Measurements from ENCODE around the gene TSPAN9. TPM values are rescaled to one million over a fixed set of nuclear protein-coding genes. Genes with fewer than 3 reads are reported as not detected.

TSPAN9 gene
- total RNA-seq, 1 donor from 2014 or later = 20.5 TPM

GRCh38 chr12:3122841-3123678 is 45.9 kb downstream of the TSPAN9 start:
- no peak for DNase-seq (ENCODE audit: low read depth)
- TF ChIP-seq, protein P1, sequence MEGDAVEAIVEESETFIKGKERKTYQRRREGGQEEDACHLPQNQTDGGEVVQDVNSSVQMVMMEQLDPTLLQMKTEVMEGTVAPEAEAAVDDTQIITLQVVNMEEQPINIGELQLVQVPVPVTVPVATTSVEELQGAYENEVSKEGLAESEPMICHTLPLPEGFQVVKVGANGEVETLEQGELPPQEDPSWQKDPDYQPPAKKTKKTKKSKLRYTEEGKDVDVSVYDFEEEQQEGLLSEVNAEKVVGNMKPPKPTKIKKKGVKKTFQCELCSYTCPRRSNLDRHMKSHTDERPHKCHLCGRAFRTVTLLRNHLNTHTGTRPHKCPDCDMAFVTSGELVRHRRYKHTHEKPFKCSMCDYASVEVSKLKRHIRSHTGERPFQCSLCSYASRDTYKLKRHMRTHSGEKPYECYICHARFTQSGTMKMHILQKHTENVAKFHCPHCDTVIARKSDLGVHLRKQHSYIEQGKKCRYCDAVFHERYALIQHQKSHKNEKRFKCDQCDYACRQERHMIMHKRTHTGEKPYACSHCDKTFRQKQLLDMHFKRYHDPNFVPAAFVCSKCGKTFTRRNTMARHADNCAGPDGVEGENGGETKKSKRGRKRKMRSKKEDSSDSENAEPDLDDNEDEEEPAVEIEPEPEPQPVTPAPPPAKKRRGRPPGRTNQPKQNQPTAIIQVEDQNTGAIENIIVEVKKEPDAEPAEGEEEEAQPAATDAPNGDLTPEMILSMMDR (conservative IDR thresholded peaks at IDR 0.05; ENCODE audit: low read depth, low read length) = peak; percentile 21
- no peak overlapping the region for H3K4me3 ChIP-seq (ENCODE audit: low read depth, low read length)

GRCh38 chr12:3123729-3124128 is 46.5 kb downstream of the TSPAN9 start:
- no peak overlapping the region for H3K4me3 ChIP-seq (ENCODE audit: low read depth, low read length)
- TF ChIP-seq, protein P1 (conservative IDR thresholded peaks at IDR 0.05; ENCODE audit: low read depth, low read length) = no peak
- DNase-seq (ENCODE audit: low read depth) = no peak

DNA sequence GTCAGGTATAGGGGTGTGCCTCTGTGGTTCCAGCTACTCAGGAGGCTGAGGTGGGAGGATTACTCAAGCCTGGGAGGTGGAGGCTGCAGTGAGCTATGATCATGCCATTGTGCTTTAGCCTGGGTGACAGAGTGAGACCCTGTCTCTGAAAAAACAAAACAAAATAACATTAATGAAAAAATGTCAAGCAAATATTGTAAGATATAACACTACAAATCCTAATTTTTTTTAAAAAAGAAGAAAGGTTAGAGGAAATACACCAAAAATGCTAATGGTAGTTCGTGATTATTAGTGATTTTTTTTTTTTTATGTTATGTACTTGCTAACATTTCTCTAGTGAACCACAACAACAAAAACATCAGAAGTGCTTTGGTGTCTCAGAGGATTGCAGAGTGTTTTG is 47.7 kb downstream of the TSPAN9 start:
- TF ChIP-seq, protein P1 (conservative IDR thresholded peaks at IDR 0.05; ENCODE audit: low read depth, low read length) = no peak
- H3K4me3 ChIP-seq (ENCODE audit: low read depth, low read length) = no peak overlapping the region
- no peak for DNase-seq (ENCODE audit: low read depth)

DNA sequence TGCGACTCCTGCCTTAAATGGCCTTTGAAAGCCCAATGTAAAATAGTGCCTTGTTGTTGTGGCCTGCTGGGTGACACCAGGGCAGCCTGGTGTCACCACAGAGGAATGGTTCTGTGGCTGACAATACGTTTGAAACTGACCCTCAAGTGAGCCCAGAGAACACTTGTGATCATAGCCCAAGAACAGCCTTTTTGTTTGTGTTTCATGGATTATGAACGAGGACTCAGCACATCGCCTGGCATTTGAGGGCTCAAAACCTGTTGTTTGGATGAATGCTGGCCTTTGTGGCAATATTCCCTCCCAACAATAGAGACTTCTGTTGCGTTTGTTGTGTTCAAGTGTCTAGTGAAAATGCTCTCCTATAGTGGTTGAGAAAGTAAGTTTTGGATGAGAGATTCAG is 48.5 kb downstream of the TSPAN9 start:
- no peak for DNase-seq (ENCODE audit: low read depth)
- TF ChIP-seq, protein P1 (conservative IDR thresholded peaks at IDR 0.05; ENCODE audit: low read depth, low read length) = no peak
- H3K4me3 ChIP-seq (ENCODE audit: low read depth, low read length) = no peak overlapping the region

DNA sequence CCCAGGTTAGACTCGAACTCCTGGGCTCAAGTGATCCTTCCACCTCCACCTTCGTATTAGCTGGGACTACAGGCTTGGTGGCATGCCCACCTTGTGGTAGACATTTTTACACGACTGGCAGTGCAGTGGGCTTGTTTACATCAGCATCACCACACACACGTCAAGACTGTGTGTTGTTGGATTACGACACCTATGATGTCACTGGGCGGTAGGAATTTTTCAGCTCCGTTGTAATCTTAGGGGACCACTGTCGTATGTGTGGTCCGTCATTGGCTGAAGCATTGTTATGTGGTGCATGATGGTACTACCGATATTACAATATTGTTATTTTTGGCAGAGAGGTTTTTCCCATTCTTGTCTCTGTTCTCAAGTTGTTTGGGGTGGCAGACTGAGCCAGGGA is 50.7 kb downstream of the TSPAN9 start:
- H3K4me3 ChIP-seq (ENCODE audit: low read depth, low read length) = no peak overlapping the region
- no peak for DNase-seq (ENCODE audit: low read depth)
- TF ChIP-seq, protein P1 (conservative IDR thresholded peaks at IDR 0.05; ENCODE audit: low read depth, low read length) = no peak

GRCh38 chr12:3128498-3129293 is 51.5 kb downstream of the TSPAN9 start:
- no peak overlapping the region for H3K4me3 ChIP-seq (ENCODE audit: low read depth, low read length)
- TF ChIP-seq, protein P1 (conservative IDR thresholded peaks at IDR 0.05; ENCODE audit: low read depth, low read length) = no peak
- no peak for DNase-seq (ENCODE audit: low read depth)
